GM18520 (cell line): ENCODE data around the gene MKLN1.
"Not testable (repeated sequence)": the region's sequence is repeated elsewhere in the genome, so short reads cannot be mapped to it uniquely, and the experiment has no call there.

Experiments used
- ATAC-seq: cut with Tn5 transposase; IDR thresholded peaks from one replicate; pipeline ENCODE4 v1.9.1; 2021; ENCODE audit not compliant: unreplicated experiment

MKLN1 gene

GRCh38 chr7:131455546-131455945 lies 127.9 kb downstream of the MKLN1 start:
- no peak for ATAC-seq

- no peak for ATAC-seq
Observed at GRCh38 chr7:131456338-131456737, 128.7 kb downstream of the MKLN1 start.

GRCh38 chr7:131459256-131459655 lies 131.6 kb downstream of the MKLN1 start:
- no peak for ATAC-seq

- ATAC-seq: no peak
Observed at GRCh38 chr7:131462059-131462458, 134.4 kb downstream of the MKLN1 start.

- not testable (repeated sequence) for ATAC-seq
Observed at GRCh38 chr7:131462715-131463114, 135.0 kb downstream of the MKLN1 start.

GRCh38 chr7:131466735-131467365 lies 139.2 kb downstream of the MKLN1 start:
- ATAC-seq: no peak

- no peak for ATAC-seq
Observed at GRCh38 chr7:131467788-131468187, 140.1 kb downstream of the MKLN1 start.

GRCh38 chr7:131471250-131472004 lies 143.8 kb downstream of the MKLN1 start:
- ATAC-seq: no peak

- no peak for ATAC-seq
Observed at GRCh38 chr7:131476740-131477139, 149.1 kb downstream of the MKLN1 start.

- no peak for ATAC-seq
Observed at GRCh38 chr7:131480384-131481315, 153.0 kb downstream of the MKLN1 start.

GRCh38 chr7:131482800-131483199 lies 155.1 kb downstream of the MKLN1 start:
- peak; percentile 31 for ATAC-seq

- ATAC-seq: no peak
Observed at GRCh38 chr7:131483586-131483985, 155.9 kb downstream of the MKLN1 start.

GRCh38 chr7:131486346-131486745 lies 158.7 kb downstream of the MKLN1 start:
- ATAC-seq: no peak

- no peak for ATAC-seq
Observed at GRCh38 chr7:131487217-131487616, 159.5 kb downstream of the MKLN1 start.

- no peak for ATAC-seq
Observed at GRCh38 chr7:131488361-131488760, 160.7 kb downstream of the MKLN1 start.

GRCh38 chr7:131489196-131489595 lies 161.5 kb downstream of the MKLN1 start:
- ATAC-seq: no peak

- ATAC-seq: no peak
Observed at GRCh38 chr7:131489881-131490280, 162.2 kb downstream of the MKLN1 start.

GRCh38 chr7:131493081-131493480 lies 165.4 kb downstream of the MKLN1 start:
- ATAC-seq: no peak

GRCh38 chr7:131493581-131493980 lies 165.9 kb downstream of the MKLN1 start:
- no peak for ATAC-seq

- no peak for ATAC-seq
Observed at GRCh38 chr7:131494182-131494581, 166.5 kb downstream of the MKLN1 start.

- ATAC-seq: no peak
Observed at GRCh38 chr7:131495669-131496498, 168.2 kb downstream of the MKLN1 start.
